Lower leg skin (tissue), 3 donors: ENCODE measurements around the gene TEX9.

Source experiments
- CTCF ChIP-seq, 3 donors: fragments of 450-650 bp; IDR thresholded peaks; one replicate each; pipeline ENCODE4 v1.5.1; 2016; ENCODE audit warnings: antibody characterized with exemption in 3 of 3, mild to moderate bottlenecking in 3 of 3, moderate library complexity in 2 of 3
- POLR2A ChIP-seq, 2 donors: fragments of 450-650 bp; IDR thresholded peaks; one replicate each; pipeline ENCODE4 v1.6.1; 2016 to 2017; ENCODE audit warnings: antibody characterized with exemption in 2 of 2, mild to moderate bottlenecking in 1 of 2, moderate library complexity in 1 of 2

GRCh38 chr15:56440214-56440770 is 75.1 kb downstream of the TEX9 start:
- no peak for TF ChIP-seq CTCF (IDR thresholded peaks at IDR 0.05)
- no peak for TF ChIP-seq POLR2A (IDR thresholded peaks at IDR 0.05)
